Measurements from ENCODE around the gene EIF2A.
"Not testable (repeated sequence)": the region's sequence is repeated elsewhere in the genome, so short reads cannot be mapped to it uniquely, and the experiment has no call there.

The EIF2A gene
- long read RNA-seq, transcript EIF2A-214 (13 exons, 1,913 nt), result minor isoform, 26 of 2,183 reads
- long read RNA-seq, transcript EIF2A-203 (14 exons, 2,198 nt), result major isoform, 1,549 of 2,183 reads
- long read RNA-seq, transcript EIF2A-210 (6 exons, 1,010 nt), result minor isoform, 24 of 2,183 reads
- long read RNA-seq, partial matches to known transcripts, result 397 of 2,183 reads
- long read RNA-seq, other reads (novel, unspliced or antisense), result 185 of 2,183 reads

DNA sequence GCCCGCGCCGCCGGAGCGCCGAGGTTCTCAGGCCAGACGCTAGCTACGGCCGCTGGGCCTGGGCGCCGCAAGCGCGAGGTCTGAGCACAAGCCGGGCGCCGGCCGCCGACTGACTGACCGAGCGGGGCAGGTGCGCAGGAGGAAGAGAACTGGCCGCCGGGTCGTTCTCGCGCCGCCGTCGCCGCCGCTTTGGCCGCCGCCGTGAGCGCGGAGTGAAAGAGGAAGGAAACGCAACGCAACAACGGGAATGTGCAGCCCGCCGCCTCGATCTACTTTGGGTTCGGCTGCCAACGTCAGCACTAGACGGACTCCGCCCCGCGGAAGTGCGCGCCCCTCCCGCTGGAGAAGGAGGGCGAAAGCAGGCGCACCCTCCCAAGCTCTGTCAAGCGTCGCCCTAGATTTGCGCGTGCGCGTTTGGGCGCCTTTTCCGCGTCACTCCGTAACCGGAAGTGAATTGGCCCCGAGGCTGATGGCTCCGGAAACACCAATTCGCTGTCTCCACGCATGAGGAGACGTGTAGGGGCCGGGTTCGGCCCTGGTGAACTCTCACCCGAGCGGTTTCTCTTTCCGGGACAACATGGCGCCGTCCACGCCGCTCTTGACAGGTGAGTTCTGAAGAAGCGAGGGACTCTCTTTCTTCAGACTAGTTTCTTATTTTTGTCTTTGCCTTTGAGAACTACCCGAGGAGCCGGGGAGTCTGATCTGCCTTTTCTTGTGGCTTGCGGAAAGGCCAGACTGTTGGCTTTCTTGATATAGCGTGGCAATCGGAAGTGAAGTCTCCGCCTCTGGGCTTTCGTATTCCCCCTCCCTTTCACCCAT lies at the start of gene EIF2A, which contains the start of gene SERP1:
EIF2A (plus strand) TSS at position 562 of the 819 bp plus-strand sequence; CDS start at position 578, 16 bp downstream.
SERP1 (minus strand) TSS at position 271 of the 819 bp plus-strand sequence. CDS start 361 bp downstream, outside the sequence.
- Histone ChIP-seq H3K27ac (replicated peaks) (peak within 1 kb of the TSS; percentile 96), H3K27me3 (ENCODE audit: insufficient read depth, poor library complexity, severe bottlenecking) (no peaks in the 10 kb centered on the region), H3K4me3 (replicated peaks; ENCODE audit: insufficient read depth, low read length) (peak within 1 kb of the TSS; percentile 96)
- peak; percentile 95 to 99 for DNase-seq (ENCODE audit: low read depth in 1 of 2, low spot score in 1 of 2)
- TF ChIP-seq, protein P1, sequence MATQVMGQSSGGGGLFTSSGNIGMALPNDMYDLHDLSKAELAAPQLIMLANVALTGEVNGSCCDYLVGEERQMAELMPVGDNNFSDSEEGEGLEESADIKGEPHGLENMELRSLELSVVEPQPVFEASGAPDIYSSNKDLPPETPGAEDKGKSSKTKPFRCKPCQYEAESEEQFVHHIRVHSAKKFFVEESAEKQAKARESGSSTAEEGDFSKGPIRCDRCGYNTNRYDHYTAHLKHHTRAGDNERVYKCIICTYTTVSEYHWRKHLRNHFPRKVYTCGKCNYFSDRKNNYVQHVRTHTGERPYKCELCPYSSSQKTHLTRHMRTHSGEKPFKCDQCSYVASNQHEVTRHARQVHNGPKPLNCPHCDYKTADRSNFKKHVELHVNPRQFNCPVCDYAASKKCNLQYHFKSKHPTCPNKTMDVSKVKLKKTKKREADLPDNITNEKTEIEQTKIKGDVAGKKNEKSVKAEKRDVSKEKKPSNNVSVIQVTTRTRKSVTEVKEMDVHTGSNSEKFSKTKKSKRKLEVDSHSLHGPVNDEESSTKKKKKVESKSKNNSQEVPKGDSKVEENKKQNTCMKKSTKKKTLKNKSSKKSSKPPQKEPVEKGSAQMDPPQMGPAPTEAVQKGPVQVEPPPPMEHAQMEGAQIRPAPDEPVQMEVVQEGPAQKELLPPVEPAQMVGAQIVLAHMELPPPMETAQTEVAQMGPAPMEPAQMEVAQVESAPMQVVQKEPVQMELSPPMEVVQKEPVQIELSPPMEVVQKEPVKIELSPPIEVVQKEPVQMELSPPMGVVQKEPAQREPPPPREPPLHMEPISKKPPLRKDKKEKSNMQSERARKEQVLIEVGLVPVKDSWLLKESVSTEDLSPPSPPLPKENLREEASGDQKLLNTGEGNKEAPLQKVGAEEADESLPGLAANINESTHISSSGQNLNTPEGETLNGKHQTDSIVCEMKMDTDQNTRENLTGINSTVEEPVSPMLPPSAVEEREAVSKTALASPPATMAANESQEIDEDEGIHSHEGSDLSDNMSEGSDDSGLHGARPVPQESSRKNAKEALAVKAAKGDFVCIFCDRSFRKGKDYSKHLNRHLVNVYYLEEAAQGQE (IDR thresholded peaks at IDR 0.05; ENCODE audit: insufficient replicate concordance, low read depth), result peak; percentile 69
- TF ChIP-seq, protein P2, sequence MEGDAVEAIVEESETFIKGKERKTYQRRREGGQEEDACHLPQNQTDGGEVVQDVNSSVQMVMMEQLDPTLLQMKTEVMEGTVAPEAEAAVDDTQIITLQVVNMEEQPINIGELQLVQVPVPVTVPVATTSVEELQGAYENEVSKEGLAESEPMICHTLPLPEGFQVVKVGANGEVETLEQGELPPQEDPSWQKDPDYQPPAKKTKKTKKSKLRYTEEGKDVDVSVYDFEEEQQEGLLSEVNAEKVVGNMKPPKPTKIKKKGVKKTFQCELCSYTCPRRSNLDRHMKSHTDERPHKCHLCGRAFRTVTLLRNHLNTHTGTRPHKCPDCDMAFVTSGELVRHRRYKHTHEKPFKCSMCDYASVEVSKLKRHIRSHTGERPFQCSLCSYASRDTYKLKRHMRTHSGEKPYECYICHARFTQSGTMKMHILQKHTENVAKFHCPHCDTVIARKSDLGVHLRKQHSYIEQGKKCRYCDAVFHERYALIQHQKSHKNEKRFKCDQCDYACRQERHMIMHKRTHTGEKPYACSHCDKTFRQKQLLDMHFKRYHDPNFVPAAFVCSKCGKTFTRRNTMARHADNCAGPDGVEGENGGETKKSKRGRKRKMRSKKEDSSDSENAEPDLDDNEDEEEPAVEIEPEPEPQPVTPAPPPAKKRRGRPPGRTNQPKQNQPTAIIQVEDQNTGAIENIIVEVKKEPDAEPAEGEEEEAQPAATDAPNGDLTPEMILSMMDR (IDR thresholded peaks at IDR 0.05; ENCODE audit: insufficient read depth, low read length), result no peak
- TF ChIP-seq SPI1 (IDR thresholded peaks at IDR 0.05; ENCODE audit: borderline replicate concordance, low read depth) (peak; percentile 68), GABPA (IDR thresholded peaks at IDR 0.05; ENCODE audit: low read depth) (peak; percentile 97), POLR2AphosphoS5 (IDR thresholded peaks at IDR 0.05; ENCODE audit: low read depth) (peak; percentile 95)

DNA sequence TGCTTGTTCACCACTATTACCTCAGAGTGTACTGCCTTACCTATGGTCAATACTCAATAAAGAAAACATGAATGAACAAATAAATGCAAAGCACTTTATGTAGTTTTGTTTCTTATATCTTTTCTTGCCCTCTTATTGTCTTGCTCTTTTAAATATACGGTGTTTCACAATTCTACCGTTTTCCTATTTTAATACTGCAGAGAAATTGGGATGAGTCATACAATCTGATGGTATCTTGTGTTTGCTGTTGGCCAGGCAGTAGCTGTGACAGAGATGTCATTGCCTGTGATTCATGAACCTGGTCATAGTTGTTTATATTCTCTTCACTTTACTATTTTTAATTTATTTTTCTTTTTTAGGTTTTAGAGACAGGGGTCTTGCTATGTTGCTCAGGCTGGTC lies 48.6 kb upstream of the EIF2A start:
- DNase-seq (ENCODE audit: low read depth in 1 of 2, low spot score in 1 of 2), result peak in 1 of 2 experiments; percentile 23
- H3K27ac ChIP-seq (replicated peaks), result no peak overlapping the region
- H3K27me3 ChIP-seq (ENCODE audit: insufficient read depth, poor library complexity, severe bottlenecking), result no peaks in the 10 kb centered on the region
- H3K4me3 ChIP-seq (replicated peaks; ENCODE audit: insufficient read depth, low read length), result no peak overlapping the region
- TF ChIP-seq, protein P2 (IDR thresholded peaks at IDR 0.05; ENCODE audit: insufficient read depth, low read length), result no peak
- TF ChIP-seq GABPA (IDR thresholded peaks at IDR 0.05; ENCODE audit: low read depth), result no peak
- TF ChIP-seq POLR2AphosphoS5 (IDR thresholded peaks at IDR 0.05; ENCODE audit: low read depth), result no peak
- no peak for TF ChIP-seq SPI1 (IDR thresholded peaks at IDR 0.05; ENCODE audit: borderline replicate concordance, low read depth)
- TF ChIP-seq, protein P1 (IDR thresholded peaks at IDR 0.05; ENCODE audit: insufficient replicate concordance, low read depth), result no peak

DNA sequence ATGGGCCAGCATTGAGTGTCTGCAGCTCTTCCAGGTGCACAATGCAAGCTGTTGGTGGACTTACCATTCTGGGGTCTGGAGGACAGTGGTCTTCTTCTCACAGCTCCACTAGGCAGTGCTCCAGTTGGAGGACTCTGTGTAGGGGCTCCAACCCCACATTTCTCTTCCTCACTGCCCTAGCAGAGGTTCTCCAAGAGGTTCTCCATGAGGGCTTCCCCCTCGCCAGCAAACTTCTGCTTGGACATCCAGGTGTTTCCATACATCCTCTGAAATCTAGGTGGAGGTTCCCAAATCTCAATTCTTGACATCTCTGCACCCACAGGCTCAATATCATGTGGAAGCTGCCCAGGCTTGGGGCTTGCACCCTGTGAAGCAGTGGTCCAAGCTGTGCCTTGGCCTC lies 45.6 kb upstream of the EIF2A start:
- H3K27me3 ChIP-seq (ENCODE audit: insufficient read depth, poor library complexity, severe bottlenecking); DNase-seq (ENCODE audit: low read depth in 1 of 2, low spot score in 1 of 2); H3K4me3 ChIP-seq (replicated peaks; ENCODE audit: insufficient read depth, low read length); H3K27ac ChIP-seq (replicated peaks): not testable (repeated sequence)

DNA sequence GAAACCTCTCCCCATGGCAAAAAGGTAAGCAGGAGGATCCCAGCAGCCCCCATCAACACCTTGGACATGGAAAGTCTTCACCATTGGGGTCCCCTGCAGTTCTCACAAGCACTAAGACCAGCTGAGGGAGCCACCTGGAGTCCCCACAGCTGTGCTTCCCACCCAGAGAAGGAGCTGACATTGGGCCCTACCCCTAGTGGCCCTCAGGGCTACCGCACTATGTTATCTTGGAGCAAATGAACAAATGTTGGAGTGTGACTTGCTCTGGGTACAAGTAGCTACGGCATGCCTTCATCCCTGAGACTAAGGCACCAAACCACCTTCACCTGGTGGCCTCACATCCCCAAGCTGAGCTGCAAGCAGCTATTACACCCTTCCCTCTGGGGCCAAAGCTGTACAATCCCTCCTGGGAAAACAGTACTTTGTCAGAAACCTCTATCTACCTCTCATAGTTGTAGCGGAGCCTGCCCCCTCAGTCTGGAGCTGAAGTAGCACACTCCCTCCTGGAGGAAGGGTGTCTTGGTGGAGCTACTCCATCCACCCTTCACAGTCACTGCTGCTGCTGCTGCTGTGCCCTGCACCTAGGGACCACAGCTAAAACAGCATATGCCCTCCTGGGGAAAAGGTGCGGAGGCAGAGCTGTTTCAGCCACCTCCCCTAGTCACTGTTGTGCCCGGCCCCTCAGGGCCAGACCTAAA lies 43.0 kb upstream of the EIF2A start:
- TF ChIP-seq, protein P1 (IDR thresholded peaks at IDR 0.05; ENCODE audit: insufficient replicate concordance, low read depth), result no peak
- no peak for TF ChIP-seq SPI1 (IDR thresholded peaks at IDR 0.05; ENCODE audit: borderline replicate concordance, low read depth)
- no peak for TF ChIP-seq POLR2AphosphoS5 (IDR thresholded peaks at IDR 0.05; ENCODE audit: low read depth)
- TF ChIP-seq GABPA (IDR thresholded peaks at IDR 0.05; ENCODE audit: low read depth), result no peak
- TF ChIP-seq, protein P2 (IDR thresholded peaks at IDR 0.05; ENCODE audit: insufficient read depth, low read length), result no peak
- H3K4me3 ChIP-seq (replicated peaks; ENCODE audit: insufficient read depth, low read length), result no peak overlapping the region
- H3K27ac ChIP-seq (replicated peaks), result no peak overlapping the region
- DNase-seq (ENCODE audit: low read depth in 1 of 2, low spot score in 1 of 2), result no peak
- no peaks in the 10 kb centered on the region for H3K27me3 ChIP-seq (ENCODE audit: insufficient read depth, poor library complexity, severe bottlenecking)
